ENCODE measurements around the gene SHMT1.

GRCh38 chr17:18280766-18281371 lies 82.5 kb downstream of the SHMT1 start:
- TF ChIP-seq HNF4G (IDR thresholded peaks at IDR 0.05), result no peak
- no peak for TF ChIP-seq REST (IDR thresholded peaks at IDR 0.05)
- TF ChIP-seq CTCF (IDR thresholded peaks at IDR 0.05; ENCODE audit: low read depth, low read length, missing input control), result no peak
- no peak for TF ChIP-seq RAD21 (IDR thresholded peaks at IDR 0.05)
- no peak for TF ChIP-seq TAF1 (conservative IDR thresholded peaks at IDR 0.05)
- TF ChIP-seq GABPA (IDR thresholded peaks at IDR 0.05 in 1 of 2, conservative IDR thresholded peaks at IDR 0.05 in 1 of 2), result no peak
- no peak for TF ChIP-seq SP1 (IDR thresholded peaks at IDR 0.05)
- no peak for TF ChIP-seq EGR1 (IDR thresholded peaks at IDR 0.05; ENCODE audit: low read depth in 2 of 2)

Measured in liver (tissue), 3 donors.